ENCODE results near the gene ADGRL3.

ADGRL3 gene

DNA sequence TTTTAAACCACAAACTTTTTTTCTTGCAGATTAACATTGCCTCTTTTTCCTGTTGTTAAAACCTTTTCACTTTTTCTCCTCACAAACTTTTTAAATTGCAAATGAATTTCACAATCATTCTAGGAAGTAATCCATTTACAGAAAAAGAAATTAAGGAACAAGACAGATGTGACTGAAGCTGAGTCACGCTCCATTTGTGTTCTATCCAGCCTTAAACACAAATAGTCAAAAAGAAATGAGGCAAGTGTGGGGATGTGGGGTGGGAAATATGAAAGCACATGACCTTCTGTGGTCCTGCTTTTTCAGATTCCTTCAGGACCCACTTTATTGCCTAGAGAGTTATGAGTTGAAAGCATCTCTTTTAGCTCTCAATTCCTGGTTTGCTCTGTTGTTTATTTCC lies 197.0 kb downstream of the ADGRL3 start:
- Histone ChIP-seq H3K27me3 (replicated peaks; ENCODE audit: control insufficient read depth, insufficient read depth, low read length, poor library complexity, severe bottlenecking) (no peaks in the 10 kb centered on the region), H3K4me1 (ENCODE audit: control insufficient read depth, insufficient read depth, low read length, poor library complexity, severe bottlenecking) (no peaks in the 10 kb centered on the region), H3K9me3 (ENCODE audit: control insufficient read depth, low read length) (no peaks in the 10 kb centered on the region), H3K27ac (ENCODE audit: insufficient read depth, low read length, poor library complexity, severe bottlenecking) (no peak overlapping the region), H3K36me3 (ENCODE audit: control insufficient read depth, insufficient read depth, low read length) (no peaks in the 10 kb centered on the region), H3K4me3 (ENCODE audit: insufficient read depth, low read depth, low read length, poor library complexity, severe bottlenecking) (no peak overlapping the region)
- no peak for DNase-seq

DNA sequence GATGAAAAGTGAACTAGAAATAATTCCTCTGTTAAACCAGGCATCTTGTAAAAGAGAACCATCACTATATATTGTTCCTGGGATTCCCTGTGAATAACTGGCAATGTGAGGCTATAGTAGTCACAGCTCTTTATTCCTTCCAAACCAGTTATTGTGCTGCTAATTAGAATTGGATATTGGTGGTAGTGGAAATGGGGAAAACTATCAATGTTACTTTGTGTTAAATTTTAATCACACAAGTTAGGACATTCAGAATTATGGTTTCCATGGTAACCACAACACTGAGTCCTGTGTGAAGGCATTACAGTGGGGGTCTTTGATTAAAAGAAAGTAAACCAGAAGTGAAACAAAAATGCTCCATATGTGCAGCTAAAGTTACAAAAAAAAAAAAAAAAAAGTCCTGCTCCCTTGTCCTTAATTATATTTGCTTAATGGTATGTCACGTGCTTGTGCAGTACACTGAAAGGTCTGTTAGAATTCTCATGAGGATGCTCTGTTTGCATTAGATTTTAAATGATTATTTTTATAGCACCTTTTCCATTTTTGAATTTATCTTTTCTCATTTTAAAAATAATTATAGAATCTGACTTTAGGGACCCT lies 200.4 kb downstream of the ADGRL3 start:
- Histone ChIP-seq H3K36me3 (ENCODE audit: control insufficient read depth, insufficient read depth, low read length) (no peaks in the 10 kb centered on the region), H3K27me3 (replicated peaks; ENCODE audit: control insufficient read depth, insufficient read depth, low read length, poor library complexity, severe bottlenecking) (no peaks in the 10 kb centered on the region), H3K27ac (ENCODE audit: insufficient read depth, low read length, poor library complexity, severe bottlenecking) (no peak overlapping the region), H3K4me1 (ENCODE audit: control insufficient read depth, insufficient read depth, low read length, poor library complexity, severe bottlenecking) (no peaks in the 10 kb centered on the region), H3K4me3 (ENCODE audit: insufficient read depth, low read depth, low read length, poor library complexity, severe bottlenecking) (no peak overlapping the region), H3K9me3 (ENCODE audit: control insufficient read depth, low read length) (no peaks in the 10 kb centered on the region)
- no peak for DNase-seq

DNA sequence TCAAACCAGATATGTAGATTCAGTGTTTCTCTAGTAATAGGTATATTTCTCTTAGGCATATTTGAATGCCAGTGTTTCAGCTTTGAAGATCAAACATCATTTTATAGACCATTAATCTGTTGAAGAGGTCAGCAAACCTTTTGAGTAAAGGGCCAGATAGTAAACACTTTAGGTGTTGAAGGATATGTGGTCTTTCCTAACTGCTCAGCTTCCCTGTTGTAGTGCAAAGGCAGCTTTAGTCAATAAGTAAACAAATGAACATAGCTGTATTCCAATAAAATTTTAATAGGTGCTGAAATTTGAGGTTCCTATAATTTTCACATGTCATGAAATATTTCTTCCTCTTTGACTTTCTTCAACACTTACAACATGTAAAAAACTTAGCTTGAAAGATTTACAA lies 201.6 kb downstream of the ADGRL3 start:
- Histone ChIP-seq H3K4me1 (ENCODE audit: control insufficient read depth, insufficient read depth, low read length, poor library complexity, severe bottlenecking) (no peaks in the 10 kb centered on the region), H3K27ac (ENCODE audit: insufficient read depth, low read length, poor library complexity, severe bottlenecking) (no peak overlapping the region), H3K4me3 (ENCODE audit: insufficient read depth, low read depth, low read length, poor library complexity, severe bottlenecking) (no peak overlapping the region), H3K36me3 (ENCODE audit: control insufficient read depth, insufficient read depth, low read length) (no peaks in the 10 kb centered on the region), H3K27me3 (replicated peaks; ENCODE audit: control insufficient read depth, insufficient read depth, low read length, poor library complexity, severe bottlenecking) (no peaks in the 10 kb centered on the region), H3K9me3 (ENCODE audit: control insufficient read depth, low read length) (no peaks in the 10 kb centered on the region)
- DNase-seq = no peak

DNA sequence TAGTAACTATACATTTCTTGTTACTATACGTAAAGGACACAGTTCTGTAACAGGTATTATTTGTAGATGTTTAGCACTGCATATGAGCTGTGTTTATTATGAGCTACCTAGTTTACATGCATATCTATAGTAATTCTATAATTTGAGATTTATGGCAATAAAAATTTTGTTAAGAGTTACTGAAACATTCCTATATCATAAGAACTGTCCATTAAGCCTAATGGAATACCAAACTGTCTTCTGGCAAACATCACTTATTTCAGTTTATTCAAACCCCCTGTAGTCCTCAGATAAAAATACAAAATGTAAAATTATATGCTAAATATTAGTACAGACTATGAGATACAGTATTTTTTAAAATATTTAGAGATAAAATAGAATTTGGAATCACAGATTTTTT lies 205.2 kb downstream of the ADGRL3 start:
- DNase-seq = no peak
- Histone ChIP-seq H3K9me3 (ENCODE audit: control insufficient read depth, low read length) (no peaks in the 10 kb centered on the region), H3K27ac (ENCODE audit: insufficient read depth, low read length, poor library complexity, severe bottlenecking) (no peak overlapping the region), H3K27me3 (replicated peaks; ENCODE audit: control insufficient read depth, insufficient read depth, low read length, poor library complexity, severe bottlenecking) (no peaks in the 10 kb centered on the region), H3K4me1 (ENCODE audit: control insufficient read depth, insufficient read depth, low read length, poor library complexity, severe bottlenecking) (no peaks in the 10 kb centered on the region), H3K36me3 (ENCODE audit: control insufficient read depth, insufficient read depth, low read length) (no peaks in the 10 kb centered on the region), H3K4me3 (ENCODE audit: insufficient read depth, low read depth, low read length, poor library complexity, severe bottlenecking) (no peak overlapping the region)

DNA sequence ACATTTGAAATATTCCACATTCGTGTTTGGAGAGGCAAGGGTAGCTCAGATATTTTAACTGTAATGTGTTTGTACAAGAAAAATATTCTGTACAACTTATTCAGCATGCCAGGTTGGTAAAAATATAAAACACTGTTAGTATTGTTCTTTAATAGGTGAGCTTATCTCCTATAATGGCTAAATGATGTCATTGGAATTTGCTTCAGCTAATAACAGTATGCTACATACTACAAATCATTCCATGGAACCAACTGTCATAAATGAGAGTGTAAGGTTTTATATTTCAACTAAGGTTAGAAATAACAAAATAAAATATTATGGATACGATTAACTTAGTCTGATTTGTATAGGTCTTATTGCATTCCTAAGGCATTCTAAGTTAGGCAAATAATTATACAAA lies 206.6 kb downstream of the ADGRL3 start:
- Histone ChIP-seq H3K4me3 (ENCODE audit: insufficient read depth, low read depth, low read length, poor library complexity, severe bottlenecking) (no peak overlapping the region), H3K9me3 (ENCODE audit: control insufficient read depth, low read length) (no peaks in the 10 kb centered on the region), H3K27me3 (replicated peaks; ENCODE audit: control insufficient read depth, insufficient read depth, low read length, poor library complexity, severe bottlenecking) (no peaks in the 10 kb centered on the region), H3K27ac (ENCODE audit: insufficient read depth, low read length, poor library complexity, severe bottlenecking) (no peak overlapping the region), H3K4me1 (ENCODE audit: control insufficient read depth, insufficient read depth, low read length, poor library complexity, severe bottlenecking) (no peaks in the 10 kb centered on the region), H3K36me3 (ENCODE audit: control insufficient read depth, insufficient read depth, low read length) (no peaks in the 10 kb centered on the region)
- no peak for DNase-seq

DNA sequence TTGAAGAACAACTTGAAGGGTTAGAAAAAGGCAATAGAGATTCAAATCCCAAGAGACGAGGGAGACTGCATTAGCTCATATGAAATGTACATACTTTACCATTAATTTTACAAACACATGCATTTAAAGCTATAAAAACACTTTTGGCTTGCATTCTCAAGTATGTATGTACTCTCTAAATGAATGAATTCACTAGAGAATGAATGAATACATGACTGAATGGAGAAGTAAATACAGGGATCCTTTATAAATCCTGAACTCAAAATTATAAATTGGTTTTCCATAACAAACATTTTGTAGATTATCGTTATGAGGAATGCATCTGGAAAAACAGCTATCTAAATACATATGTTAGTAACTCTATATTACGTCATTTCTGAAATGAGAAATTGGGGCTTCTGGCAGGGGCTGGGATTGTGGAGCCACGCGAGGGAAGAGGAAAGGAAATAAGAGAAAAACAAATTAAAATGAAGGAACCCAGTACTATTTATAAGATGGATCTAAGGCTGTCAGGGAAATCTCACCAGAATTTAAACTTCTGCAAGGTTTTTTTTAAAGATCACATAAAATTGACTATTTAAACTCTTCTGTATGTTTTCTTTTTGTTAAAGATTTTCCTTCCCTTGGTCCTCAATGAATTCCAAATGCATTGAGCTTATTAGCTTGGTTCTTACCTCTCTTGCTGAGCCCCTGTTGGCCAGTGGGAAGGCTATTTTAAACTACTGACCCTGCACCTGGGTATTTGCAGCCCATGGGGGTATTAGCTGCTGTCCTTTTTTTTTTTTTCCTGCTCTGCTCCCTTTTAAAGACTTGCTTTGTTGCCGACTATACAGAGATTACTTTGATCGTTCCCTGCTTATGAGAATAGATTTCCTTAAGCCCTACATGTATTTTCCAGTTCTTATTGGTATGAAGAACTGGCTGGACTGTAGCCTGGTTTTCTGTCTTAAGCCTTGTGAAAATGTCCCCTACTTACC lies 207.8 kb downstream of the ADGRL3 start:
- DNase-seq = no peak
- no peaks in the 10 kb centered on the region for H3K4me1 ChIP-seq (ENCODE audit: control insufficient read depth, insufficient read depth, low read length, poor library complexity, severe bottlenecking)

DNA sequence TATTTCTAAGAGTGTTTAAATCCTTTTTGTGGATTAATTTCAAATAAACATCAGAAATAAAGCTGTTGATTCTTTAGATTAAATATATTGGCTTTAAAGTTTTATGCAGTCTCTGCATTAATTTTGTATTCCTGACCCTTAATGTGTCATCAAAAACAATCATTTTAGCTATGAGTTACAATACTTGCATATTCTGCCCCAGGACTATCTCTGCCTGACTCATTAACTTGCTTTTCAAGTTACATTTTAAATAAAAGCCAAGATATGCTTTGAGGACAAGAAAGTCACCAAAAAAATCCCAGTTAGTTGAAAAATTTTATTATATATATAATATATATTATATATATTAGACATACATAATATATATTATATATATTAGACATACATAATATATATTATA lies 208.7 kb downstream of the ADGRL3 start:
- no peaks in the 10 kb centered on the region for H3K27me3 ChIP-seq (replicated peaks; ENCODE audit: control insufficient read depth, insufficient read depth, low read length, poor library complexity, severe bottlenecking)
- no peaks in the 10 kb centered on the region for H3K9me3 ChIP-seq (ENCODE audit: control insufficient read depth, low read length)
- DNase-seq = no peak
- no peaks in the 10 kb centered on the region for H3K36me3 ChIP-seq (ENCODE audit: control insufficient read depth, insufficient read depth, low read length)
- H3K4me1 ChIP-seq (ENCODE audit: control insufficient read depth, insufficient read depth, low read length, poor library complexity, severe bottlenecking) = no peaks in the 10 kb centered on the region
- H3K4me3 ChIP-seq (ENCODE audit: insufficient read depth, low read depth, low read length, poor library complexity, severe bottlenecking) = no peak overlapping the region
- H3K27ac ChIP-seq (ENCODE audit: insufficient read depth, low read length, poor library complexity, severe bottlenecking) = no peak overlapping the region

More for the DNA sequence above, 207.8 kb downstream of the ADGRL3 start:
- Histone ChIP-seq H3K36me3 (ENCODE audit: control insufficient read depth, insufficient read depth, low read length) (no peaks in the 10 kb centered on the region), H3K27ac (ENCODE audit: insufficient read depth, low read length, poor library complexity, severe bottlenecking) (no peak overlapping the region), H3K27me3 (replicated peaks; ENCODE audit: control insufficient read depth, insufficient read depth, low read length, poor library complexity, severe bottlenecking) (no peaks in the 10 kb centered on the region), H3K4me3 (ENCODE audit: insufficient read depth, low read depth, low read length, poor library complexity, severe bottlenecking) (no peak overlapping the region), H3K9me3 (ENCODE audit: control insufficient read depth, low read length) (no peaks in the 10 kb centered on the region)

DNA sequence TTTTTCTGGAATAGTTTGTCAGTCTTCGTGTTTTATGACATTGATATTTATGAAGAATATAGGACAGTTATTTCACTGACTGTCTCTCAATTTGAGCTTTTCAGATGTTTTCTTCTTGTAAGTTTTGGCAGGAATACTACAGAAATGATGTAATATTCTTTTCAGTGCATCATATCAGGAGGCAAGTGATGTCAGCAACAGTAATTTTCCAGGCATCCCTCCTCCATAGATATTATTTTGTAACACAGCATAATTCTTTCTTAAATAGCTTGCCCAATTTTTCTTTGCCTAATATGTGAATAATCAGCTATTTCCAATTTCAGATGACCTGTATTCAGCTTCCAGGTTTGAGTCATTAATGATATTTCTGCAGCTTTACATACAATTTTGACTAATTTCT lies 211.1 kb downstream of the ADGRL3 start:
- Histone ChIP-seq H3K27ac (ENCODE audit: insufficient read depth, low read length, poor library complexity, severe bottlenecking) (no peak overlapping the region), H3K4me3 (ENCODE audit: insufficient read depth, low read depth, low read length, poor library complexity, severe bottlenecking) (no peak overlapping the region), H3K36me3 (ENCODE audit: control insufficient read depth, insufficient read depth, low read length) (no peaks in the 10 kb centered on the region), H3K4me1 (ENCODE audit: control insufficient read depth, insufficient read depth, low read length, poor library complexity, severe bottlenecking) (no peaks in the 10 kb centered on the region), H3K9me3 (ENCODE audit: control insufficient read depth, low read length) (no peaks in the 10 kb centered on the region), H3K27me3 (replicated peaks; ENCODE audit: control insufficient read depth, insufficient read depth, low read length, poor library complexity, severe bottlenecking) (no peaks in the 10 kb centered on the region)
- DNase-seq = no peak

DNA sequence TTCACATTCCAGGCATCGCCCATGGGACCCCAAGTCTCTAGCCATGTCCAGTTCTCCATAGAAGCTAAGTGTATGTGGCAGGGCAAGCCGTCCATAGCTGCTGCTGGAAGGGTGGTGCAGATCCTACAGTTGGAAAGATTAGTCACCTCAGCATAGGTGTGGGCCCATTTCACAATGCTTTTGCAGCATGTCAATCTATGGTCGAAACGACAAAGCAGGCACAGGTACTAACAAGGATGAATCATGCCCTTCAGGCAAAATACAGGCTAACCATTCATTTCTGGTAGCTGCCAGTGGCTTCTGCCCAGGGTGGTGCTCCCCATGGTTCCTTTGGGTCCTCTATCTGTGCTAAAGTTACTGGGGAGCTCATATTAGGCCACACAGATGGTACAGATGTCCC lies 225.2 kb downstream of the ADGRL3 start:
- no peaks in the 10 kb centered on the region for H3K36me3 ChIP-seq (ENCODE audit: control insufficient read depth, insufficient read depth, low read length)
- H3K9me3 ChIP-seq (ENCODE audit: control insufficient read depth, low read length) = no peaks in the 10 kb centered on the region
- H3K4me1 ChIP-seq (ENCODE audit: control insufficient read depth, insufficient read depth, low read length, poor library complexity, severe bottlenecking) = no peaks in the 10 kb centered on the region
- H3K4me3 ChIP-seq (ENCODE audit: insufficient read depth, low read depth, low read length, poor library complexity, severe bottlenecking) = no peak overlapping the region
- no peaks in the 10 kb centered on the region for H3K27me3 ChIP-seq (replicated peaks; ENCODE audit: control insufficient read depth, insufficient read depth, low read length, poor library complexity, severe bottlenecking)
- DNase-seq = no peak
- H3K27ac ChIP-seq (ENCODE audit: insufficient read depth, low read length, poor library complexity, severe bottlenecking) = no peak overlapping the region

DNA sequence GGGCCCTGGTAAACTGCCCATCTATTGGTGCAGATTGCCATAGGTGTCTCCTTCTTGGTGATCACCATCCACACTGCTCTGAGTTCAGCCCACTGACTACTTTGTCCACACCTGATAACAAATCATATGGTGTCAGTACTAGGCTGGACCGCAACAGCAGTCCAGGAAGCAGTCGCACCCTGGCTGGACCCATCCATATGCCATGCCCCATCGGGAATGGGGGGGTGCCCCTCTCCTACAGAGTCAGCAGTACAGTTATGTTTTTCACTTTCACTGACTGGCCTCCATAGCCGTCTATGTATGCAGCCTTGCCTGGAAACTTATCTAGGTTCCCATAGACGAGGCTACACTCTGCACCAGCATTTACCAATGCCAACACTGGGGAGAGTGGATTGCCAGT lies 226.1 kb downstream of the ADGRL3 start:
- Histone ChIP-seq H3K27me3 (replicated peaks; ENCODE audit: control insufficient read depth, insufficient read depth, low read length, poor library complexity, severe bottlenecking) (no peaks in the 10 kb centered on the region), H3K4me3 (ENCODE audit: insufficient read depth, low read depth, low read length, poor library complexity, severe bottlenecking) (no peak overlapping the region), H3K9me3 (ENCODE audit: control insufficient read depth, low read length) (no peaks in the 10 kb centered on the region), H3K4me1 (ENCODE audit: control insufficient read depth, insufficient read depth, low read length, poor library complexity, severe bottlenecking) (no peaks in the 10 kb centered on the region), H3K36me3 (ENCODE audit: control insufficient read depth, insufficient read depth, low read length) (no peaks in the 10 kb centered on the region), H3K27ac (ENCODE audit: insufficient read depth, low read length, poor library complexity, severe bottlenecking) (no peak overlapping the region)
- no peak for DNase-seq
